ENCODE data around the gene CFAP299. TPM values are rescaled to one million over a fixed set of nuclear protein-coding genes. Genes with fewer than 3 reads are reported as not detected.

CFAP299 gene
- total and polyA plus RNA-seq, 2 of the 8 experiments (the other 6 are each of a cell fraction or from before 2014, with no cell fraction given): not detected

GRCh38 chr4:80295336-80295735 lies 40.2 kb upstream of the CFAP299 start:
- H4K8ac ChIP-seq (ENCODE audit: extremely low read depth, insufficient read depth, low read length): no peak overlapping the region
- no peaks in the 10 kb centered on the region for H3K79me1 ChIP-seq (ENCODE audit: low read depth, low read length)
- no peak for TF ChIP-seq BACH1 (IDR thresholded peaks at IDR 0.05; ENCODE audit: low read length)
- H3K23me2 ChIP-seq (ENCODE audit: low read depth, low read length): no peaks in the 10 kb centered on the region
- H2BK120ac ChIP-seq (replicated peaks; ENCODE audit: low read depth, low read length): no peak overlapping the region
- H3K9me3 ChIP-seq (ENCODE audit: insufficient read depth in 2 of 2, low read depth in 1 of 2, low read length in 1 of 2): no peaks in the 10 kb centered on the region
- H3K36me3 ChIP-seq (ENCODE audit: control insufficient read depth in 2 of 4, insufficient read depth in 4 of 4, low read length in 3 of 4): no peaks in the 10 kb centered on the region
- no peak overlapping the region for H4K5ac ChIP-seq (ENCODE audit: insufficient read length, low read depth, low read length)
- no peak overlapping the region for H3K4ac ChIP-seq (replicated peaks; ENCODE audit: insufficient read length, low read depth, low read length)
- H3K23ac ChIP-seq (ENCODE audit: insufficient read length): no peak overlapping the region
- H3K9ac ChIP-seq (replicated peaks in 1 of 4; ENCODE audit: extremely low read depth in 1 of 4, low read depth in 3 of 4, low read length in 3 of 4): no peak overlapping the region
- ChIA-PET POLR2A (ENCODE audit: partially characterized antibody) (no interaction called here), CTCF (ENCODE audit: partially characterized antibody) (no interaction called here)
- no peak overlapping the region for H3K4me3 ChIP-seq (ENCODE audit: extremely low read depth in 1 of 4, insufficient read depth in 2 of 4, low read depth in 3 of 4, low read length in 4 of 4)
- H2BK5ac ChIP-seq (ENCODE audit: low read depth, low read length): no peak overlapping the region
- H2BK15ac ChIP-seq (ENCODE audit: low read length): no peak overlapping the region
- H3K14ac ChIP-seq (ENCODE audit: insufficient read length): no peak overlapping the region
- H4K91ac ChIP-seq (replicated peaks; ENCODE audit: insufficient read length, low read length): no peak overlapping the region
- FAIRE-seq (no peak), DNase-seq (ENCODE audit: low read depth in 1 of 2, low spot score in 2 of 2) (no peak)
- no peak overlapping the region for H3K18ac ChIP-seq (ENCODE audit: extremely low read depth, low read length)
- H3K56ac ChIP-seq (replicated peaks; ENCODE audit: insufficient read length, low read depth, low read length): no peak overlapping the region
- H2BK20ac ChIP-seq (ENCODE audit: low read length): no peak overlapping the region
- H4K20me1 ChIP-seq (replicated peaks in 1 of 2; ENCODE audit: control insufficient read depth in 1 of 2, insufficient read depth in 2 of 2, low read length in 2 of 2): no peaks in the 10 kb centered on the region
- H2AFZ ChIP-seq (ENCODE audit: low read length): no peak overlapping the region
- no peak overlapping the region for H3K4me2 ChIP-seq (ENCODE audit: insufficient read depth in 1 of 2, low read depth in 2 of 2, low read length in 2 of 2)
- no peak overlapping the region for H3K27ac ChIP-seq (ENCODE audit: low read depth, low read length)
- no peak overlapping the region for H2BK12ac ChIP-seq (ENCODE audit: low read depth, low read length)
- no peaks in the 10 kb centered on the region for H3K4me1 ChIP-seq (replicated peaks in 1 of 4; ENCODE audit: control insufficient read depth in 3 of 4, insufficient read depth in 4 of 4, low read length in 3 of 4)
- 84% methylated on average over 3 of the region's 3 CpGs; no CpG with 5 or more reads in 1 of the 2 experiments for WGBS, 2 experiments (ENCODE audit: extremely low coverage in 1 of 2, insufficient coverage in 1 of 2, insufficient read length in 1 of 2, insufficient replicate concordance in 2 of 2, low coverage in 1 of 2, low lambda C conversion rate in 2 of 2, missing lambda C conversion rate in 1 of 2)
- no peaks in the 10 kb centered on the region for H3K27me3 ChIP-seq (replicated peaks in 1 of 4; ENCODE audit: control insufficient read depth in 3 of 4, extremely low read depth in 1 of 4, insufficient read depth in 3 of 4, low read length in 3 of 4)
- H3K79me2 ChIP-seq (ENCODE audit: control insufficient read depth in 1 of 2, insufficient read depth in 2 of 2, low read length in 2 of 2): no peaks in the 10 kb centered on the region
- H2AK5ac ChIP-seq (ENCODE audit: low read depth, low read length): no peak overlapping the region
